Endothelial cell of umbilical vein (primary cell): ENCODE results near the gene ATXN7L1. TPM values are rescaled to one million over a fixed set of nuclear protein-coding genes. Genes with fewer than 3 reads are reported as not detected.

Experiments used
- BruUV-seq: library from RNA; stranded (reverse); fragments of 400-500 nt; replicated peaks from 2 replicates; lab custom pipeline; 2021; lab: Mats Ljungman, UMichigan
- CTCF ChIA-PET: fragments of 300-600, 350-600 bp; sonication (Branson Sonifier 250); formaldehyde crosslinking; loops from one replicate; lab custom pipeline; 2021; ENCODE audit warnings: antibody characterized with exemption, inconsistent platforms; lab: Charles Lee
- POLR2A ChIA-PET: fragments of 300-600, 350-600 bp; sonication (Branson Sonifier 250); formaldehyde crosslinking; loops from one replicate; lab custom pipeline; 2021; ENCODE audit warnings: antibody characterized with exemption, inconsistent platforms; lab: Charles Lee
- DNase-seq: peaks from one replicate; pipeline ENCODE4 v3.0.0-alpha.2; 2011; ENCODE audit warnings: low read depth, low spot score
- FAIRE-seq: peaks from 2 replicates; lab custom pipeline; 2011; peaks lifted over from hg19 to GRCh38; lab: Jason Lieb, UNC
- H2AFZ ChIP-seq: 2 replicates; pipeline ENCODE4 v1.6.0; 2012; ENCODE audit warnings: low read depth, low read length, control low read depth, inconsistent platforms
- H3K27ac ChIP-seq: 2 replicates; pipeline ENCODE4 v1.5.1; 2011; ENCODE audit warnings: low read depth, mild to moderate bottlenecking, control low read depth, low read length, moderate library complexity; ENCODE audit not compliant: insufficient read depth
- H3K27me3 ChIP-seq, 2 experiments: 2 replicates each; pipeline versions ENCODE4 v1.6.0 to v1.6.1; 2011; ENCODE audit warnings: low read length in 2 of 2, mixed read lengths in 1 of 2; ENCODE audit not compliant: control insufficient read depth in 2 of 2, insufficient read depth in 2 of 2
- H3K36me3 ChIP-seq, 2 experiments: 2 replicates in 1 of 2; 3 replicates in 1 of 2; pipeline ENCODE4 v1.5.1; 2011; ENCODE audit warnings: low read length in 2 of 2, mild to moderate bottlenecking in 1 of 2, moderate library complexity in 1 of 2; ENCODE audit not compliant: control insufficient read depth in 2 of 2, insufficient read depth in 2 of 2; ENCODE audit errors: extremely low read depth in 1 of 2
- H3K4me1 ChIP-seq: 3 replicates; pipeline ENCODE4 v1.5.1; 2011; ENCODE audit warnings: mild to moderate bottlenecking, low read length; ENCODE audit not compliant: control insufficient read depth, insufficient read depth; ENCODE audit errors: extremely low read depth
- H3K4me2 ChIP-seq: 2 replicates; pipeline ENCODE4 v1.6.1; 2011; ENCODE audit warnings: low read length, control low read depth, mixed read lengths; ENCODE audit not compliant: insufficient read depth
- H3K4me3 ChIP-seq, 3 experiments: fragments of 200-600 bp in 1 of 3; sonication (generic), shearing (Covaris generic) in 1 of 3; replicated peaks in 1 of 3; 2 replicates each; pipeline ENCODE4 v1.5.1; 2011 to 2016; ENCODE audit warnings: control low read depth in 3 of 3, low read length in 3 of 3, mild to moderate bottlenecking in 2 of 3, inconsistent platforms in 1 of 3, low read depth in 1 of 3, moderate library complexity in 1 of 3; ENCODE audit not compliant: insufficient read depth in 1 of 3
- H3K79me2 ChIP-seq: 2 replicates; pipeline ENCODE4 v1.6.0; 2012; ENCODE audit warnings: low read length, inconsistent platforms; ENCODE audit not compliant: control insufficient read depth, insufficient read depth
- H3K9ac ChIP-seq: replicated peaks from 2 replicates; pipeline ENCODE3; 2011; ENCODE audit warnings: low read length, control low read depth; ENCODE audit not compliant: insufficient read depth; ENCODE audit errors: extremely low read depth
- H3K9me1 ChIP-seq: replicated peaks from 3 replicates; pipeline ENCODE4 v1.6.0; 2011; ENCODE audit warnings: mild to moderate bottlenecking, low read length; ENCODE audit not compliant: control insufficient read depth, insufficient read depth; ENCODE audit errors: extremely low read depth
- H3K9me3 ChIP-seq: replicated peaks from 2 replicates; pipeline ENCODE4 v1.5.1; 2012; ENCODE audit warnings: low read length, inconsistent platforms; ENCODE audit not compliant: control insufficient read depth, insufficient read depth
- H4K20me1 ChIP-seq: replicated peaks from 2 replicates; pipeline ENCODE3; 2011; ENCODE audit warnings: mild to moderate bottlenecking, low read length; ENCODE audit not compliant: control insufficient read depth, insufficient read depth; ENCODE audit errors: extremely low read depth
- EZH2 ChIP-seq: IDR thresholded peaks from 2 replicates; pipeline ENCODE4 v1.6.1; 2012; ENCODE audit warnings: borderline replicate concordance, low read depth, mild to moderate bottlenecking, moderate library complexity, low read length, inconsistent platforms; ENCODE audit not compliant: severe bottlenecking
- FOS ChIP-seq: IDR thresholded peaks from 2 replicates; pipeline ENCODE4 v1.6.1; 2011; ENCODE audit warnings: mild to moderate bottlenecking, low read length, moderate library complexity, borderline replicate concordance; ENCODE audit not compliant: insufficient read depth
- GATA2 ChIP-seq: IDR thresholded peaks from 2 replicates; pipeline ENCODE4 v1.7.0; 2011; ENCODE audit warnings: low read depth, mild to moderate bottlenecking, moderate library complexity, mixed read lengths, low read length; ENCODE audit not compliant: insufficient read length, insufficient read depth
- JUN ChIP-seq: IDR thresholded peaks from 2 replicates; pipeline ENCODE4 v1.6.1; 2011; ENCODE audit warnings: borderline replicate concordance, low read depth; ENCODE audit not compliant: insufficient read length, insufficient read depth
- MAX ChIP-seq: IDR thresholded peaks from 2 replicates; pipeline ENCODE4 v1.6.1; 2011; ENCODE audit not compliant: insufficient read depth, insufficient read length
- MYC ChIP-seq: IDR thresholded peaks from one replicate; pipeline ENCODE4 v1.6.1; 2011; ENCODE audit warnings: mild to moderate bottlenecking, low read depth, low read length
- POLR2A ChIP-seq: IDR thresholded peaks from 2 replicates; pipeline ENCODE4 v1.6.1; 2012; ENCODE audit warnings: low read depth, mild to moderate bottlenecking, control low read depth, low read length
- POLR2AphosphoS5 ChIP-seq: IDR thresholded peaks from 2 replicates; pipeline ENCODE4 v1.6.1; 2012; ENCODE audit warnings: low read depth, mild to moderate bottlenecking, control low read depth, low read length, moderate library complexity; ENCODE audit not compliant: insufficient read depth
- dilution Hi-C: fragments of 300-500 bp; cut with MboI; formaldehyde crosslinking; loops from one replicate; pipeline ENCODE4 v1.15.0; 2019; ENCODE audit warnings: low sequenced_read_pairs; ENCODE audit not compliant: extremely low pct_ligation_motif_present
- intact Hi-C: fragments of 100-400 bp; cut with micrococcal nuclease; formaldehyde crosslinking; loops from one replicate; pipeline ENCODE4 v1.10.0; 2022
- polyA plus RNA-seq, 4 experiments: library from polyadenylated mRNA; depleted of rRNA in 3 of 4; stranded (reverse) in 3 of 4; unstranded in 1 of 4; fragments of >200 nt; gene quantifications; 2 replicates each; pipeline versions ENCODE4 v1.2.1 to v1.2.3, GENCODE V29; 2011 to 2012; ENCODE audit warnings: missing spikeins in 1 of 4
- total RNA-seq: library from RNA; stranded (reverse); gene quantifications from 2 replicates; pipeline ENCODE4 v1.2.3, GENCODE V29; 2021
- TF ChIP-seq, protein P1 (sequence below), 2 donors: IDR thresholded peaks; 1 replicate in 1 of 2; 2 replicates in 1 of 2; pipeline ENCODE4 v1.5.1; 2011; ENCODE audit warnings: low read length in 2 of 2, mild to moderate bottlenecking in 2 of 2, moderate library complexity in 2 of 2, control low read depth in 1 of 2, inconsistent platforms in 1 of 2, low read depth in 1 of 2; ENCODE audit not compliant: insufficient read depth in 1 of 2; ENCODE audit errors: extremely low read depth in 1 of 2

ATXN7L1 gene
- total and polyA plus RNA-seq, 2 donors (not counting 3 experiments of a cell fraction or from before 2014, with no cell fraction given) = 4.6 to 15.6 TPM

GRCh38 chr7:105665684-105666083 is 210.7 kb downstream of the ATXN7L1 start:
- Histone ChIP-seq H2AFZ (no peak overlapping the region), H3K9me1 (no peaks in the 10 kb centered on the region), H3K4me2 (no peak overlapping the region), H3K27ac (no peak overlapping the region), H3K27me3 (no peaks in the 10 kb centered on the region), H3K9me3 (no peaks in the 10 kb centered on the region), H3K36me3 (no peaks in the 10 kb centered on the region), H4K20me1 (no peaks in the 10 kb centered on the region), H3K4me3 (no peak overlapping the region), H3K4me1 (no peaks in the 10 kb centered on the region), H3K9ac (no peak overlapping the region), H3K79me2 (no peaks in the 10 kb centered on the region)
- POLR2A ChIA-PET = no interaction called here
- dilution Hi-C loops (no loop called here), intact Hi-C loops (no loop called here)
- BruUV-seq = no TSS peak
- TF ChIP-seq EZH2 (no peak), MYC (no peak), JUN (no peak), MAX (no peak), POLR2AphosphoS5 (no peak), FOS (no peak), POLR2A (no peak), GATA2 (no peak)
- TF ChIP-seq, protein P1, sequence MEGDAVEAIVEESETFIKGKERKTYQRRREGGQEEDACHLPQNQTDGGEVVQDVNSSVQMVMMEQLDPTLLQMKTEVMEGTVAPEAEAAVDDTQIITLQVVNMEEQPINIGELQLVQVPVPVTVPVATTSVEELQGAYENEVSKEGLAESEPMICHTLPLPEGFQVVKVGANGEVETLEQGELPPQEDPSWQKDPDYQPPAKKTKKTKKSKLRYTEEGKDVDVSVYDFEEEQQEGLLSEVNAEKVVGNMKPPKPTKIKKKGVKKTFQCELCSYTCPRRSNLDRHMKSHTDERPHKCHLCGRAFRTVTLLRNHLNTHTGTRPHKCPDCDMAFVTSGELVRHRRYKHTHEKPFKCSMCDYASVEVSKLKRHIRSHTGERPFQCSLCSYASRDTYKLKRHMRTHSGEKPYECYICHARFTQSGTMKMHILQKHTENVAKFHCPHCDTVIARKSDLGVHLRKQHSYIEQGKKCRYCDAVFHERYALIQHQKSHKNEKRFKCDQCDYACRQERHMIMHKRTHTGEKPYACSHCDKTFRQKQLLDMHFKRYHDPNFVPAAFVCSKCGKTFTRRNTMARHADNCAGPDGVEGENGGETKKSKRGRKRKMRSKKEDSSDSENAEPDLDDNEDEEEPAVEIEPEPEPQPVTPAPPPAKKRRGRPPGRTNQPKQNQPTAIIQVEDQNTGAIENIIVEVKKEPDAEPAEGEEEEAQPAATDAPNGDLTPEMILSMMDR (IDR thresholded peaks at IDR 0.05; ENCODE audit: extremely low read depth in 1 of 2, insufficient read depth in 1 of 2, low read depth in 1 of 2, low read length in 2 of 2) = no peak
- CTCF ChIA-PET = interaction anchor here (0.9 to 1.3 kb wide), 2 partner anchors 8 to 9 kb away, joined by 3 to 4 read pairs; no protein-coding TSS in a partner anchor
- FAIRE-seq (no peak), DNase-seq (no peak)
